SKM-1 (cell line): ENCODE measurements around the gene CHN2.

Experiments
- DNase-seq: peaks from one replicate; lab custom pipeline; 2025; ENCODE audit not compliant: unreplicated experiment; lab: John Stamatoyannopoulos, UW

CHN2 gene

GRCh38 chr7:29330136-29330535 is 135.6 kb downstream of the CHN2 start:
- DNase-seq, result no peak

GRCh38 chr7:29331163-29331562 is 136.6 kb downstream of the CHN2 start:
- DNase-seq, result no peak

GRCh38 chr7:29332042-29332811 is 137.7 kb downstream of the CHN2 start:
- DNase-seq, result no peak

- no peak for DNase-seq
These were observed 138.6 kb downstream of the CHN2 start for GRCh38 chr7:29332875-29333855.

GRCh38 chr7:29335188-29336083 is 140.9 kb downstream of the CHN2 start:
- DNase-seq, result no peak

- no peak for DNase-seq
These were observed 143.1 kb downstream of the CHN2 start for GRCh38 chr7:29337546-29338116.

- DNase-seq, result no peak
These were observed 146.1 kb downstream of the CHN2 start for GRCh38 chr7:29340696-29341095.

GRCh38 chr7:29341156-29341555 is 146.6 kb downstream of the CHN2 start:
- DNase-seq, result no peak

- DNase-seq, result no peak
These were observed 148.2 kb downstream of the CHN2 start for GRCh38 chr7:29342761-29343160.

- DNase-seq, result peak; percentile 63
These were observed 148.8 kb downstream of the CHN2 start for GRCh38 chr7:29343399-29343798.

GRCh38 chr7:29344334-29344978 is 149.9 kb downstream of the CHN2 start:
- DNase-seq, result no peak

GRCh38 chr7:29345590-29345989 is 151.0 kb downstream of the CHN2 start:
- DNase-seq, result peak; percentile 11

- no peak for DNase-seq
These were observed 151.8 kb downstream of the CHN2 start for GRCh38 chr7:29346231-29346978.

- no peak for DNase-seq
These were observed 154.8 kb downstream of the CHN2 start for GRCh38 chr7:29349362-29349761.

GRCh38 chr7:29350351-29350750 is 155.8 kb downstream of the CHN2 start:
- DNase-seq, result no peak

- peak; percentile 91 for DNase-seq
These were observed 157.5 kb downstream of the CHN2 start for GRCh38 chr7:29352041-29352440.

- DNase-seq, result no peak
These were observed 159.2 kb downstream of the CHN2 start for GRCh38 chr7:29353810-29354209.

- no peak for DNase-seq
These were observed 159.8 kb downstream of the CHN2 start for GRCh38 chr7:29354340-29354739.

GRCh38 chr7:29355388-29355787 is 160.8 kb downstream of the CHN2 start:
- DNase-seq, result no peak
